ENCODE data around the gene TMX3. TPM values are rescaled to one million over a fixed set of nuclear protein-coding genes. Genes with fewer than 3 reads are reported as not detected.

The TMX3 gene
- total RNA-seq, 4 donors from 2014 or later = 38.4 to 72.2 (median 48.8) TPM

GRCh38 chr18:68679528-68679927 lies 35.4 kb downstream of the TMX3 start:
- H3K4me3 ChIP-seq (replicated peaks in 1 of 3) = no peak overlapping the region
- H3K27ac ChIP-seq = no peak overlapping the region
- peaks cover 14 to 19% of the 10 kb centered on the region in 2 donors for H3K36me3 ChIP-seq
- intact Hi-C loops (cut with DNase I) = no loop called here
- 96% methylated on average over 1 of the region's 1 CpG for WGBS, 2 donors
- DNase-seq = no peak
- H3K4me1 ChIP-seq = no peaks in the 10 kb centered on the region
- no peaks in the 10 kb centered on the region for H3K27me3 ChIP-seq
- no peaks in the 10 kb centered on the region for H3K9me3 ChIP-seq
- TF ChIP-seq CTCF (IDR thresholded peaks at IDR 0.05) (no peak), POLR2A (IDR thresholded peaks at IDR 0.05) (no peak)

- Histone ChIP-seq H3K27ac (no peak overlapping the region), H3K9me3 (no peaks in the 10 kb centered on the region), H3K27me3 (no peaks in the 10 kb centered on the region), H3K4me3 (replicated peaks in 1 of 3) (no peak overlapping the region), H3K4me1 (no peaks in the 10 kb centered on the region), H3K36me3 (peaks cover 8 to 14% of the 10 kb centered on the region in 2 donors)
- no peak for DNase-seq
- TF ChIP-seq POLR2A (IDR thresholded peaks at IDR 0.05) (no peak), CTCF (IDR thresholded peaks at IDR 0.05) (no peak)
- WGBS, 2 donors = 76 to 88% methylated on average over 2 of the region's 2 CpGs
- intact Hi-C loops (cut with DNase I) = no loop called here
Observed at GRCh38 chr18:68676913-68677312, 38.0 kb downstream of the TMX3 start.

- H3K36me3 ChIP-seq = no peaks in the 10 kb centered on the region
- no peak overlapping the region for H3K4me3 ChIP-seq (replicated peaks in 1 of 3)
- WGBS, 2 donors = 81 to 86% methylated on average over 5 of the region's 5 CpGs
- no peak for DNase-seq
- no peaks in the 10 kb centered on the region for H3K27me3 ChIP-seq
- H3K4me1 ChIP-seq = no peaks in the 10 kb centered on the region
- intact Hi-C loops (cut with DNase I) = no loop called here
- no peak overlapping the region for H3K27ac ChIP-seq
- TF ChIP-seq POLR2A (IDR thresholded peaks at IDR 0.05) (no peak), CTCF (IDR thresholded peaks at IDR 0.05) (no peak)
- no peaks in the 10 kb centered on the region for H3K9me3 ChIP-seq
Observed at GRCh38 chr18:68667121-68667520, 47.8 kb downstream of the TMX3 start.

- intact Hi-C loops (cut with DNase I) = no loop called here
- no peak overlapping the region for H3K4me3 ChIP-seq (replicated peaks in 1 of 3)
- TF ChIP-seq CTCF (IDR thresholded peaks at IDR 0.05) (no peak), POLR2A (IDR thresholded peaks at IDR 0.05) (no peak)
- no peak for DNase-seq
- H3K4me1 ChIP-seq = no peaks in the 10 kb centered on the region
- no peaks in the 10 kb centered on the region for H3K9me3 ChIP-seq
- H3K27ac ChIP-seq = no peak overlapping the region
- no peaks in the 10 kb centered on the region for H3K36me3 ChIP-seq
- H3K27me3 ChIP-seq = no peaks in the 10 kb centered on the region
Observed at GRCh38 chr18:68666381-68666780, 48.5 kb downstream of the TMX3 start.

- 83 to 85% methylated on average over 1 of the region's 1 CpG for WGBS, 2 donors
- intact Hi-C loops (cut with DNase I) = no loop called here
- no peaks in the 10 kb centered on the region for H3K9me3 ChIP-seq
- TF ChIP-seq CTCF (IDR thresholded peaks at IDR 0.05) = no peak
- TF ChIP-seq POLR2A (IDR thresholded peaks at IDR 0.05) = no peak
- no peaks in the 10 kb centered on the region for H3K36me3 ChIP-seq
- H3K27ac ChIP-seq = no peak overlapping the region
- no peaks in the 10 kb centered on the region for H3K27me3 ChIP-seq
- H3K4me3 ChIP-seq (replicated peaks in 1 of 3) = no peak overlapping the region
- no peak for DNase-seq
- no peaks in the 10 kb centered on the region for H3K4me1 ChIP-seq
Observed at GRCh38 chr18:68665628-68666027, 49.3 kb downstream of the TMX3 start.

Measured in thyroid gland (tissue), 4 donors.